Ovary (tissue), 3 donors: Measurements from ENCODE around the gene STK11IP.

ENCODE experiments used
- EP300 ChIP-seq: sonication (generic); formaldehyde crosslinking; IDR thresholded peaks from one replicate; pipeline ENCODE4 v1.6.1; 2017; ENCODE audit warnings: antibody characterized with exemption
- POLR2A ChIP-seq: fragments of 450-650 bp; IDR thresholded peaks from one replicate; pipeline ENCODE4 v1.6.1; 2017; ENCODE audit warnings: antibody characterized with exemption, mild to moderate bottlenecking, moderate library complexity
- TF ChIP-seq, protein P1 (sequence below), 3 donors: fragments of 450-650 bp in 2 of 3; fragments of 200-600 bp in 1 of 3; IDR thresholded peaks; one replicate each; pipeline versions ENCODE4 v1.5.1 to v1.8.0; 2016 to 2022; ENCODE audit warnings: antibody characterized with exemption in 3 of 3, mild to moderate bottlenecking in 1 of 3
- donor health status: DM: no; HTN: no; CAD: no.

DNA sequence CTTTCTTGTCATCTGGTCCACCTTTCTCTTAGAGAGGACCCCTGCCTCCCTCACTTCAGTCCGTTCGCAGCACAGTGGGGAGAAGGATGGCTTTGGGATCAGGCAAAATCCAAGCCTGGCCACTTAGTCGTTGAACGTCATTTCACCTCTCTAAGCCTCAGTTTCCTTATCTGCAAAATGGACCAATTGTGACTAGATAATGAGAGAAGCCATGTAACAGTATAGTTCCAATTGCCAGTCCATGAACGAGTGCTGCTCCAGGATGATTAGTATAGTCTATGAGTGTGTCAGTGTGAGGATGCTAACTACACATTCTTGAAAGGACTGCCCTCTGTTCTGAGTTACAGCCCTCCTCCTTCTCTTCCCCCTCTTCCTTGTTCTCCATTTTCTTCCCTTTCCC lies 24.5 kb upstream of the STK11IP start:
- TF ChIP-seq, protein P1, sequence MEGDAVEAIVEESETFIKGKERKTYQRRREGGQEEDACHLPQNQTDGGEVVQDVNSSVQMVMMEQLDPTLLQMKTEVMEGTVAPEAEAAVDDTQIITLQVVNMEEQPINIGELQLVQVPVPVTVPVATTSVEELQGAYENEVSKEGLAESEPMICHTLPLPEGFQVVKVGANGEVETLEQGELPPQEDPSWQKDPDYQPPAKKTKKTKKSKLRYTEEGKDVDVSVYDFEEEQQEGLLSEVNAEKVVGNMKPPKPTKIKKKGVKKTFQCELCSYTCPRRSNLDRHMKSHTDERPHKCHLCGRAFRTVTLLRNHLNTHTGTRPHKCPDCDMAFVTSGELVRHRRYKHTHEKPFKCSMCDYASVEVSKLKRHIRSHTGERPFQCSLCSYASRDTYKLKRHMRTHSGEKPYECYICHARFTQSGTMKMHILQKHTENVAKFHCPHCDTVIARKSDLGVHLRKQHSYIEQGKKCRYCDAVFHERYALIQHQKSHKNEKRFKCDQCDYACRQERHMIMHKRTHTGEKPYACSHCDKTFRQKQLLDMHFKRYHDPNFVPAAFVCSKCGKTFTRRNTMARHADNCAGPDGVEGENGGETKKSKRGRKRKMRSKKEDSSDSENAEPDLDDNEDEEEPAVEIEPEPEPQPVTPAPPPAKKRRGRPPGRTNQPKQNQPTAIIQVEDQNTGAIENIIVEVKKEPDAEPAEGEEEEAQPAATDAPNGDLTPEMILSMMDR (IDR thresholded peaks at IDR 0.05), result no peak
- no peak for TF ChIP-seq POLR2A
- no peak for TF ChIP-seq EP300
